ENCODE data around the gene DPYSL5.

The DPYSL5 gene

GRCh38 chr2:26997394-26997793 lies 149.5 kb downstream of the DPYSL5 start:
- DNase-seq (ENCODE audit: low spot score) = no peak

GRCh38 chr2:26998323-26998722 lies 150.4 kb downstream of the DPYSL5 start:
- DNase-seq (ENCODE audit: low spot score) = no peak

Data from kidney capillary endothelial cell (primary cell).